Measurements from ENCODE around the gene LY86. TPM values are rescaled to one million over a fixed set of nuclear protein-coding genes. Genes with fewer than 3 reads are reported as not detected.

LY86 gene
- total and polyA plus RNA-seq, 10 of the 15 experiments (the other 5 are each of a cell fraction or from before 2014, with no cell fraction given): 68.2 to 457 (median 128) TPM

DNA sequence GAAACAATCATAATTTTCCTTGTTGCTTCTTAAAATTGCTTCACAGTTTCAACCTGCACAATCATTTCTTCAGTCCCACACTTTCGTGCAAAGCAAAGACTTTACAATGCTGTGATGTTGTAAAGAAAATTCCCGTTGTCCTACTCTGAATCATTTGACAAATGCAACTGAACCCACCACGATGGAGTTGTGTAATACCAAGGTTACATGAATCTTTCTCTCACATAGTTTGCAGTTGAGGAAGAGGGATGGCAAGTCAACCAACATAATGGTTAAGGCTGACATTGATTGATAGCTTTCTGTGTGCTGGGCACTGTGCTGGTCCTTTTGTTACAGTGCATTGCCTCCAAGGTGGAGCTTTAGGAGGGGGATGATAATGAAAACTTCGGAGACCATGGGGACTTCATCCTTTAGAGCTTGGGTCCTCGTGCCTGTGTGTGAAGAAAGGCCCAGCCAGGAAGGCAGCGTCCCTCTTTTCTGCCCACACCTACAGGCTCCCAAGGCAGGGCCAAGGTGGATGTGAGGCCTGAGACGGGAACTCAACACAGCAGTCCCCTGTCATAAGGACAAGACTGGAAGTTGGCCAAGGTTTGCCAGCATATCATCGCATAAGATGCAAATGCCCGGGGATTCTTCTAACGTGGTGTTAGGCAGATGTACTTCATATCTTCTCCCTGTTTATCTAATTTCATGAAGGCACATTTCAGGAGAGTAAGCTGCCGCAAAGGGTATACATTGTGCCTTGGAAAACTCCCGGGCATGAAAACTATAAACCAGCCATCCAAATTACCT, 96.9 kb downstream of the LY86 start:
- no peaks in the 10 kb centered on the region for H3K79me2 ChIP-seq (ENCODE audit: control insufficient read depth, insufficient read depth, low read length)
- SMC1A ChIA-PET (ENCODE audit: uncharacterized antibody, unreplicated experiment): interaction anchor here (0.6 to 3.9 kb wide), 13 partner anchors 8 to 550 kb away, joined by 3 to 30 read pairs (median 4); partner anchors contain the start of gene LY86
- RAD21 ChIA-PET (ENCODE audit: unreplicated experiment): interaction anchor here (0.8 to 4.1 kb wide), 12 partner anchors 9 to 592 kb away, joined by 3 to 18 read pairs (median 7); partner anchors contain the start of gene LY86
- intact Hi-C loops (cut with micrococcal nuclease; ENCODE audit: unreplicated experiment) (loop anchor here (2.0 to 10.0 kb wide), 3 partner anchors 43 to 929 kb away; no protein-coding TSS in a partner anchor), in situ Hi-C loops (cut with MboI) (no loop called here)
- H3K4me3 ChIP-seq: no peak overlapping the region
- peak overlapping the region; percentile 81 for H3K4me2 ChIP-seq (ENCODE audit: control insufficient read depth, insufficient read depth)
- no peaks in the 10 kb centered on the region for H3K27me3 ChIP-seq (replicated peaks in 1 of 2; ENCODE audit: control insufficient read depth in 2 of 2, insufficient read depth in 2 of 2, low read length in 1 of 2)
- FAIRE-seq (no peak), DNase-seq (ENCODE audit: low read depth, low spot score) (peak; percentile 32), ATAC-seq (peak; percentile 55)
- H2AFZ ChIP-seq (ENCODE audit: control insufficient read depth, low read depth, low read length): no peak overlapping the region; the same call in 1 of the 2 replicates
- 69% methylated on average over 12 of the region's 12 CpGs for WGBS (ENCODE audit: insufficient coverage, insufficient replicate concordance, low lambda C conversion rate, missing lambda C conversion rate)
- H4K20me1 ChIP-seq (ENCODE audit: control insufficient read depth, insufficient read depth): no peaks in the 10 kb centered on the region
- CTCF ChIA-PET: interaction anchor here (0.6 to 5.1 kb wide), 8 partner anchors 10 to 558 kb away, joined by 3 to 35 read pairs (median 4); no protein-coding TSS in a partner anchor
- no TSS peak for BruUV-seq (replicated peaks)
- peaks cover 12% of the 10 kb centered on the region; the same call in 2 of the 3 replicates for H3K9me3 ChIP-seq (replicated peaks; ENCODE audit: control insufficient read depth, insufficient read depth, low read length)
- H3K9ac ChIP-seq (ENCODE audit: control insufficient read depth, insufficient read depth, low read length): peak overlapping the region; percentile 15; the same call in 1 of the 2 replicates
- H3K4me1 ChIP-seq (ENCODE audit: control insufficient read depth, insufficient read depth, low read length): peaks cover 38% of the 10 kb centered on the region
- POLR2A ChIA-PET: interaction anchor here (0.5 to 1.4 kb wide), 4 partner anchors 9 to 138 kb away, joined by 3 to 4 read pairs (median 3); no protein-coding TSS in a partner anchor
- no peaks in the 10 kb centered on the region for H3K36me3 ChIP-seq (ENCODE audit: control insufficient read depth in 2 of 2, insufficient read depth in 2 of 2, low read length in 1 of 2)
- H3K27ac ChIP-seq (ENCODE audit: control insufficient read depth, insufficient read depth): peak overlapping the region; percentile 81
- TF ChIP-seq, protein P1, sequence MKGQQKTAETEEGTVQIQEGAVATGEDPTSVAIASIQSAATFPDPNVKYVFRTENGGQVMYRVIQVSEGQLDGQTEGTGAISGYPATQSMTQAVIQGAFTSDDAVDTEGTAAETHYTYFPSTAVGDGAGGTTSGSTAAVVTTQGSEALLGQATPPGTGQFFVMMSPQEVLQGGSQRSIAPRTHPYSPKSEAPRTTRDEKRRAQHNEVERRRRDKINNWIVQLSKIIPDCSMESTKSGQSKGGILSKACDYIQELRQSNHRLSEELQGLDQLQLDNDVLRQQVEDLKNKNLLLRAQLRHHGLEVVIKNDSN (IDR thresholded peaks at IDR 0.05; ENCODE audit: borderline replicate concordance, extremely low read length, insufficient read depth, low read depth, low read length): no peak
- TF ChIP-seq, protein P2, sequence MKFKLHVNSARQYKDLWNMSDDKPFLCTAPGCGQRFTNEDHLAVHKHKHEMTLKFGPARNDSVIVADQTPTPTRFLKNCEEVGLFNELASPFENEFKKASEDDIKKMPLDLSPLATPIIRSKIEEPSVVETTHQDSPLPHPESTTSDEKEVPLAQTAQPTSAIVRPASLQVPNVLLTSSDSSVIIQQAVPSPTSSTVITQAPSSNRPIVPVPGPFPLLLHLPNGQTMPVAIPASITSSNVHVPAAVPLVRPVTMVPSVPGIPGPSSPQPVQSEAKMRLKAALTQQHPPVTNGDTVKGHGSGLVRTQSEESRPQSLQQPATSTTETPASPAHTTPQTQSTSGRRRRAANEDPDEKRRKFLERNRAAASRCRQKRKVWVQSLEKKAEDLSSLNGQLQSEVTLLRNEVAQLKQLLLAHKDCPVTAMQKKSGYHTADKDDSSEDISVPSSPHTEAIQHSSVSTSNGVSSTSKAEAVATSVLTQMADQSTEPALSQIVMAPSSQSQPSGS (IDR thresholded peaks at IDR 0.05; ENCODE audit: low read length): no peak
- TF ChIP-seq NR2C2 (IDR thresholded peaks at IDR 0.05; ENCODE audit: borderline replicate concordance, control insufficient read depth, insufficient read length, low read depth): no peak
- TF ChIP-seq MEF2A (IDR thresholded peaks at IDR 0.05; ENCODE audit: insufficient read depth, low read depth, low read length): no peak
- no peak for TF ChIP-seq TCF7 (IDR thresholded peaks at IDR 0.05; ENCODE audit: borderline replicate concordance)
- peak; percentile 18; the same call in 1 of the 2 replicates for TF ChIP-seq JUNB (IDR thresholded peaks at IDR 0.05)
- no peak for TF ChIP-seq STAT1 (conservative IDR thresholded peaks at IDR 0.05)
- no peak for TF ChIP-seq MTA2 (IDR thresholded peaks at IDR 0.05; ENCODE audit: low read depth)
- 0 out of 2 replicates have a peak, but pooled peaks have one; percentile 15 for TF ChIP-seq IRF4 (IDR thresholded peaks at IDR 0.05; ENCODE audit: low read depth, low read length)
- TF ChIP-seq CEBPB (IDR thresholded peaks at IDR 0.05; ENCODE audit: borderline replicate concordance in 1 of 2, low read depth in 2 of 2, low read length in 2 of 2): peak in 1 of 2 experiments; percentile 42; a peak in 1 of 4 replicates
- TF ChIP-seq TARDBP (IDR thresholded peaks at IDR 0.05; ENCODE audit: borderline replicate concordance): no peak
- TF ChIP-seq ZNF384 (IDR thresholded peaks at IDR 0.05; ENCODE audit: borderline replicate concordance, low read depth, low read length): no peak
- no peak for TF ChIP-seq FOXK2 (IDR thresholded peaks at IDR 0.05)
- TF ChIP-seq RBBP5 (conservative IDR thresholded peaks at IDR 0.05): no peak
- TF ChIP-seq SREBF2 (IDR thresholded peaks at IDR 0.05; ENCODE audit: low read length): no peak
- TF ChIP-seq RUNX3 (IDR thresholded peaks at IDR 0.05; ENCODE audit: low read length): peak; percentile 60
- TF ChIP-seq ATF7 (IDR thresholded peaks at IDR 0.05; ENCODE audit: low read depth): 0 out of 2 replicates have a peak, but pooled peaks have one; percentile 10
- TF ChIP-seq, protein P3, sequence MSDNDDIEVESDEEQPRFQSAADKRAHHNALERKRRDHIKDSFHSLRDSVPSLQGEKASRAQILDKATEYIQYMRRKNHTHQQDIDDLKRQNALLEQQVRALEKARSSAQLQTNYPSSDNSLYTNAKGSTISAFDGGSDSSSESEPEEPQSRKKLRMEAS (IDR thresholded peaks at IDR 0.05; ENCODE audit: low read depth, low read length): no peak
- TF ChIP-seq, protein P4, sequence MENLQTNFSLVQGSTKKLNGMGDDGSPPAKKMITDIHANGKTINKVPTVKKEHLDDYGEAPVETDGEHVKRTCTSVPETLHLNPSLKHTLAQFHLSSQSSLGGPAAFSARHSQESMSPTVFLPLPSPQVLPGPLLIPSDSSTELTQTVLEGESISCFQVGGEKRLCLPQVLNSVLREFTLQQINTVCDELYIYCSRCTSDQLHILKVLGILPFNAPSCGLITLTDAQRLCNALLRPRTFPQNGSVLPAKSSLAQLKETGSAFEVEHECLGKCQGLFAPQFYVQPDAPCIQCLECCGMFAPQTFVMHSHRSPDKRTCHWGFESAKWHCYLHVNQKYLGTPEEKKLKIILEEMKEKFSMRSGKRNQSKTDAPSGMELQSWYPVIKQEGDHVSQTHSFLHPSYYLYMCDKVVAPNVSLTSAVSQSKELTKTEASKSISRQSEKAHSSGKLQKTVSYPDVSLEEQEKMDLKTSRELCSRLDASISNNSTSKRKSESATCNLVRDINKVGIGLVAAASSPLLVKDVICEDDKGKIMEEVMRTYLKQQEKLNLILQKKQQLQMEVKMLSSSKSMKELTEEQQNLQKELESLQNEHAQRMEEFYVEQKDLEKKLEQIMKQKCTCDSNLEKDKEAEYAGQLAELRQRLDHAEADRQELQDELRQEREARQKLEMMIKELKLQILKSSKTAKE (IDR thresholded peaks at IDR 0.05; ENCODE audit: low read depth, poor library complexity, severe bottlenecking): no peak

Data from GM12878 (cell line).